ENCODE measurements around the gene ZDHHC18. TPM values are rescaled to one million over a fixed set of nuclear protein-coding genes. Genes with fewer than 3 reads are reported as not detected.
"Not testable (repeated sequence)": the region's sequence is repeated elsewhere in the genome, so short reads cannot be mapped to it uniquely, and the experiment has no call there.

ZDHHC18 gene
- total RNA-seq, 3 donors from 2014 or later, result 12.3 to 35.4 (median 16.4) TPM

DNA sequence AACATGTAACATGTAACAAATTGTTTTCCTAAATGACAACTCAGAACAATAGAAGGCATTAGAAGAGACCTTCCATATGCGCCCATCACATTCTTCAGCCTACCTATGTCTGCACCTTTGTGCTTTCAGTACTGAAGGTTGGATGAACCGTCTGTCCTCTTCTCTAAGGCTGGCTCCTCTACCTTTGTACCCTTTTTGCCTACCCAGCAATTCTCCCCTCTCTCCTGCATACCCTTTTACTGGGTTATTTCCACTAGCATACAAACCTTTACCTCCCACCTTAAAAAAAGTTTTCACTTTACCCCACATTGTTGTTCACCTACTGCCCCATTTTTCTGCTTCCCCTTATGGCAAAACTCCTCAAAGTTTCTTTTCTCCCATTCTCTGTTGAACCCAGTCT is 33.6 kb upstream of the ZDHHC18 start:
- TF ChIP-seq, protein P1, sequence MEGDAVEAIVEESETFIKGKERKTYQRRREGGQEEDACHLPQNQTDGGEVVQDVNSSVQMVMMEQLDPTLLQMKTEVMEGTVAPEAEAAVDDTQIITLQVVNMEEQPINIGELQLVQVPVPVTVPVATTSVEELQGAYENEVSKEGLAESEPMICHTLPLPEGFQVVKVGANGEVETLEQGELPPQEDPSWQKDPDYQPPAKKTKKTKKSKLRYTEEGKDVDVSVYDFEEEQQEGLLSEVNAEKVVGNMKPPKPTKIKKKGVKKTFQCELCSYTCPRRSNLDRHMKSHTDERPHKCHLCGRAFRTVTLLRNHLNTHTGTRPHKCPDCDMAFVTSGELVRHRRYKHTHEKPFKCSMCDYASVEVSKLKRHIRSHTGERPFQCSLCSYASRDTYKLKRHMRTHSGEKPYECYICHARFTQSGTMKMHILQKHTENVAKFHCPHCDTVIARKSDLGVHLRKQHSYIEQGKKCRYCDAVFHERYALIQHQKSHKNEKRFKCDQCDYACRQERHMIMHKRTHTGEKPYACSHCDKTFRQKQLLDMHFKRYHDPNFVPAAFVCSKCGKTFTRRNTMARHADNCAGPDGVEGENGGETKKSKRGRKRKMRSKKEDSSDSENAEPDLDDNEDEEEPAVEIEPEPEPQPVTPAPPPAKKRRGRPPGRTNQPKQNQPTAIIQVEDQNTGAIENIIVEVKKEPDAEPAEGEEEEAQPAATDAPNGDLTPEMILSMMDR (IDR thresholded peaks at IDR 0.05), result no peak
- TF ChIP-seq POLR2A (IDR thresholded peaks at IDR 0.05) (no peak), POLR2AphosphoS5 (IDR thresholded peaks at IDR 0.05) (no peak)
- Histone ChIP-seq H3K27me3 (no peaks in the 10 kb centered on the region), H3K27ac (no peak overlapping the region), H3K4me1 (no peaks in the 10 kb centered on the region), H3K9me3 (no peaks in the 10 kb centered on the region), H3K4me3 (no peak overlapping the region), H3K36me3 (no peaks in the 10 kb centered on the region)
- intact Hi-C loops (cut with DNase I; ENCODE audit: low total_unique reads), result loop anchor here (10.0 kb wide), 1 partner anchor 92 kb away; no protein-coding TSS in a partner anchor
- DNase-seq (ENCODE audit: low spot score in 2 of 2), result no peak

DNA sequence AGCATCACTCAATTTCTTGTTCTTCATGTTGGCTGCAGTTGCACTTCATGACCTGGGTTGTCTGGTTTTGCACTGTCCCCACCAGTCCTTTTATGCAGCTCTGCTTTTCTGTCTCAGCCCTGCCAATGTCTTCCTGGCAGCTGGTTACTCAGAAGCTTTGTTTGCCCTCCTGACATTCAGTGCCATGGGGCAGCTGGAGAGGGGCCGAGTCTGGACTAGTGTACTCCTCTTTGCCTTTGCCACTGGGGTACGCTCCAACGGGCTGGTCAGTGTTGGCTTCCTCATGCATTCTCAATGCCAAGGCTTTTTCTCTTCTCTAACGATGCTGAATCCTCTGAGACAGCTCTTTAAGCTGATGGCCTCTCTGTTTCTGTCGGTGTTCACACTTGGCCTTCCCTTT is 32.1 kb upstream of the ZDHHC18 start:
- Histone ChIP-seq H3K4me3 (no peak overlapping the region), H3K4me1 (no peaks in the 10 kb centered on the region), H3K27ac (no peak overlapping the region), H3K9me3 (no peaks in the 10 kb centered on the region), H3K27me3 (no peaks in the 10 kb centered on the region), H3K36me3 (no peaks in the 10 kb centered on the region)
- no peak for TF ChIP-seq POLR2AphosphoS5 (IDR thresholded peaks at IDR 0.05)
- TF ChIP-seq POLR2A (IDR thresholded peaks at IDR 0.05), result no peak
- TF ChIP-seq, protein P1 (IDR thresholded peaks at IDR 0.05), result no peak
- DNase-seq (ENCODE audit: low spot score in 2 of 2), result no peak
- intact Hi-C loops (cut with DNase I; ENCODE audit: low total_unique reads), result loop anchor here (10.0 kb wide), 1 partner anchor 90 kb away; no protein-coding TSS in a partner anchor

DNA sequence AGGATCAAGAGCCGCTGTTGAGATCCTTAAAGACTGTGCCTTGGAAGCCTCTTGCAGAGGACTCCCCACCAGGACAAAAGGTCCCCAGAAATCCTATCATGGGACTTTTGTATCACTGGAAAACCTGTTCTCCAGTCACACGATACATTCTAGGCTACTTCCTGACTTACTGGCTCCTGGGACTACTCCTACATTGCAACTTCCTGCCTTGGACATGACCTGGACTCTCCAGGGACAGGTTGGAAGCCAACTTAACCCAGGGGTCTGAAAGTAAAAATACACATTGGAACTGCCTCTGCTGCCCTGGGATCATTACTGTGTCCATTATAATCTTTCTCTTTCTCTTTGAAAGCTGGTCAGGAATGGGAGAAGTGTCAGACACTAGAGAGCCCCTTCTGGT is 28.9 kb upstream of the ZDHHC18 start:
- Histone ChIP-seq H3K27ac (peak overlapping the region in 1 of 2 donors; percentile 3), H3K4me1 (no peaks in the 10 kb centered on the region), H3K4me3 (no peak overlapping the region), H3K36me3 (no peaks in the 10 kb centered on the region), H3K9me3 (no peaks in the 10 kb centered on the region), H3K27me3 (no peaks in the 10 kb centered on the region)
- intact Hi-C loops (cut with DNase I; ENCODE audit: low total_unique reads), result loop anchor here (10.0 kb wide), 1 partner anchor 87 kb away; no protein-coding TSS in a partner anchor
- no peak for DNase-seq (ENCODE audit: low spot score in 2 of 2)
- TF ChIP-seq, protein P1 (IDR thresholded peaks at IDR 0.05), result no peak
- TF ChIP-seq POLR2A (IDR thresholded peaks at IDR 0.05) (no peak), POLR2AphosphoS5 (IDR thresholded peaks at IDR 0.05) (no peak)

DNA sequence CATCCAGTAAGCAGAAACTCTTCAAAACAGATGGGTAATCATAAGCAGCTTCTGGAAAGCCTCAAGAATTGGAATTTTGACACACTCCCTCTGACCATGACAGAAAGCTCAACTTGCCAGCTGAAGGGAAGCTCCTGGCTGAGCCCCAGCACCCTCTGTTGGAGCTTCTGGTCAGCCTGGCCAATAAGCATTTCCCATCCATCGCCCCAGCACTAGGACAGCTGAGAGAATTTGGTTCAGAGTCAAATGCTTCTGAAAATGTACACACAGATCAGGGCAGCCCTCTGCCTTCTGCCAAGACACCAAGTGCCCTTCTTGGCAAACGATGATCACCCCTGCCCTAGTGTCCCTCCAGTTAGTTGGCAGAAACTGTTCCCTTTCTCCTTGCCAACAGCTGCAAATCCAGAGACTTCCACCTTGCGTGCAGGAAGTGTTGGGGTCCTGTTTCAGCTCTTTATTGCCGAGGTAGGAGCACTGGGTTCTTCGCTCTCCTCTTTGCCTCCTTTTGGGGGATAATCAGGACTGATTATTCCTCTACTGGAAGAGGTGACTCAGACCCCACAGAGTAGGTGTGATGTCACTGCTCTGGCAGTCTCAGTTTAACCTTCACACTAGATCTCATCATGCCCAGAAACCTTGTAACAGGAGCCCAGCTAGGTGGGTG is 26.9 kb upstream of the ZDHHC18 start:
- intact Hi-C loops (cut with DNase I; ENCODE audit: low total_unique reads), result loop anchor here (10.0 kb wide), 1 partner anchor 85 kb away; no protein-coding TSS in a partner anchor
- DNase-seq (ENCODE audit: low spot score in 2 of 2), result peak; percentile 38 to 71

DNA sequence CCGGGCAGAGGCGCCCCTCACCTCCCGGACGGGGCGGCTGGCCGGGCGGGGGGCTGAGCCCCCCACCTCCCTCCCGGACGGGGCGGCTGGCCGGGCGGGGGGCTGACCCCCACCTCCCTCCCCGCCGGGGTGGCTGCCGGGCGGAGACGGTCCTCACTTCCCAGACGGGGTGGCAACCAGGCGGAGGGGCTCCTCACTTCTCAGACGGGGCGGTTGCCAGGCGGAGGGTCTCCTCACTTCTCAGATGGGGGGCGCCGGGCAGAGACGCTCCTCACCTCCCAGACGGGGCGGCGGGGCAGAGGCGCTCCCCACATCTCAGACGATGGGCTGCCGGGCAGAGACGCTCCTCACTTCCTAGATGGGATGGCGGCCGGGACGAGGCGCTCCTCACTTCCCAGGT is 22.6 kb upstream of the ZDHHC18 start:
- H3K36me3 ChIP-seq; H3K27me3 ChIP-seq; H3K4me3 ChIP-seq; intact Hi-C loops (cut with DNase I; ENCODE audit: low total_unique reads); DNase-seq (ENCODE audit: low spot score in 2 of 2); H3K27ac ChIP-seq; H3K4me1 ChIP-seq; H3K9me3 ChIP-seq: not testable (repeated sequence)

More for the DNA sequence above, 26.9 kb upstream of the ZDHHC18 start:
- H3K27ac ChIP-seq, result peak overlapping the region; percentile 60 to 90
- H3K27me3 ChIP-seq, result no peaks in the 10 kb centered on the region
- no peaks in the 10 kb centered on the region for H3K9me3 ChIP-seq
- no peaks in the 10 kb centered on the region for H3K4me1 ChIP-seq
- TF ChIP-seq POLR2A (IDR thresholded peaks at IDR 0.05) (no peak), POLR2AphosphoS5 (IDR thresholded peaks at IDR 0.05) (peak in 1 of 3 donors; percentile 24)
- H3K4me3 ChIP-seq, result peak overlapping the region in 1 of 3 donors; percentile 20
- H3K36me3 ChIP-seq, result no peaks in the 10 kb centered on the region

DNA sequence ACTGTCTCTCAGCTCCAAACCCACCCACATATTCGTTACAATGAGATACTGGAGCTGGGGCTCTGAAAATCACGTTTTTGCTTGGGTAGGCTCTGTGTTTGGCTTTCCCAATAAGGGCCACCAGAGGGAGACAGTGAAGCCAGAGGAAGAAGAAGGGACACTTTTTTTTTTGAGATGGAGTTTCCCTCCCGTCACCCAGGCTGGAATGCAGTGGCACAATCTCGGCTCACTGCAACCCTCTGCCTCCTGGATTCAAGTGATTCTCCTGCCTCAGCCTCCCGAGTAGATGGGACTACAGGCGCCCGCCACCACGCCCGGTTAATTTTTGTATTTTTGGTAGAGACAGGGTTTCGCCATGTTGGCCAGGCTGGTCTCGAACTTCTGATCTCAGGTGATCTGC is 16.4 kb upstream of the ZDHHC18 start:
- intact Hi-C loops (cut with DNase I; ENCODE audit: low total_unique reads); H3K27ac ChIP-seq: not testable (repeated sequence)
- TF ChIP-seq, protein P1 (IDR thresholded peaks at IDR 0.05), result peak; percentile 31 to 77 (median 76)

More for the DNA sequence above, 16.4 kb upstream of the ZDHHC18 start:
- not testable (repeated sequence) for H3K4me1 ChIP-seq, H3K27me3 ChIP-seq, H3K36me3 ChIP-seq, H3K4me3 ChIP-seq, H3K9me3 ChIP-seq
- peak in 1 of 2 donors; percentile 65 for DNase-seq (ENCODE audit: low spot score in 2 of 2)

All from breast epithelium (tissue), 4 donors.